Activated CD4-positive, CD25-positive, alpha-beta regulatory T cell (primary cell): Measurements from ENCODE around the gene ADAMTSL1.

Experiments
- DNase-seq, 4 experiments: peaks; one replicate each; lab custom pipeline; 2025; lab: John Stamatoyannopoulos, UW

The ADAMTSL1 gene

GRCh38 chr9:18564018-18564880, 90.3 kb downstream of the ADAMTSL1 start:
- DNase-seq, result no peak

GRCh38 chr9:18566121-18566520, 92.2 kb downstream of the ADAMTSL1 start:
- DNase-seq, result no peak

- no peak for DNase-seq
Measured at GRCh38 chr9:18568973-18569372, 95.0 kb downstream of the ADAMTSL1 start.

GRCh38 chr9:18569941-18570630, 96.1 kb downstream of the ADAMTSL1 start:
- no peak for DNase-seq

- no peak for DNase-seq
Measured at GRCh38 chr9:18573021-18573556, 99.1 kb downstream of the ADAMTSL1 start.

GRCh38 chr9:18575686-18576085, 101.7 kb downstream of the ADAMTSL1 start:
- DNase-seq, result no peak

- no peak for DNase-seq
Measured at GRCh38 chr9:18579536-18579935, 105.6 kb downstream of the ADAMTSL1 start.

GRCh38 chr9:18580151-18580550, 106.2 kb downstream of the ADAMTSL1 start:
- DNase-seq, result no peak

GRCh38 chr9:18585996-18586395, 112.0 kb downstream of the ADAMTSL1 start:
- no peak for DNase-seq

GRCh38 chr9:18588002-18588401, 114.0 kb downstream of the ADAMTSL1 start:
- no peak for DNase-seq

- no peak for DNase-seq
Measured at GRCh38 chr9:18591261-18591660, 117.3 kb downstream of the ADAMTSL1 start.

GRCh38 chr9:18594837-18595236, 120.9 kb downstream of the ADAMTSL1 start:
- DNase-seq, result no peak

- DNase-seq, result no peak
Measured at GRCh38 chr9:18595597-18595996, 121.6 kb downstream of the ADAMTSL1 start.

- no peak for DNase-seq
Measured at GRCh38 chr9:18596920-18597319, 123.0 kb downstream of the ADAMTSL1 start.

GRCh38 chr9:18598969-18599368, 125.0 kb downstream of the ADAMTSL1 start:
- DNase-seq, result no peak

GRCh38 chr9:18601026-18601425, 127.1 kb downstream of the ADAMTSL1 start:
- DNase-seq, result no peak

GRCh38 chr9:18601956-18602355, 128.0 kb downstream of the ADAMTSL1 start:
- no peak for DNase-seq

- no peak for DNase-seq
Measured at GRCh38 chr9:18604767-18605730, 131.1 kb downstream of the ADAMTSL1 start.

- DNase-seq, result no peak
Measured at GRCh38 chr9:18605766-18606180, 131.8 kb downstream of the ADAMTSL1 start.

- no peak for DNase-seq
Measured at GRCh38 chr9:18606281-18606680, 132.3 kb downstream of the ADAMTSL1 start.

- DNase-seq, result no peak
Measured at GRCh38 chr9:18606846-18607245, 132.9 kb downstream of the ADAMTSL1 start.

GRCh38 chr9:18608371-18608770, 134.4 kb downstream of the ADAMTSL1 start:
- no peak for DNase-seq
